HG03354 (cell line): ENCODE results near the gene USP53.
"Not testable (repeated sequence)": the region's sequence is repeated elsewhere in the genome, so short reads cannot be mapped to it uniquely, and the experiment has no call there.

Experiments
- ATAC-seq: cut with Tn5 transposase; IDR thresholded peaks from one replicate; pipeline ENCODE4 v1.9.1; 2021; ENCODE audit warnings: mild to moderate bottlenecking; ENCODE audit not compliant: unreplicated experiment, poor library complexity, severe bottlenecking

The USP53 gene

GRCh38 chr4:119303587-119304305 lies 91.2 kb downstream of the USP53 start:
- no peak for ATAC-seq

GRCh38 chr4:119304431-119304830 lies 91.9 kb downstream of the USP53 start:
- no peak for ATAC-seq

GRCh38 chr4:119307606-119308005 lies 95.1 kb downstream of the USP53 start:
- ATAC-seq: no peak

GRCh38 chr4:119310826-119311225 lies 98.3 kb downstream of the USP53 start:
- no peak for ATAC-seq

- no peak for ATAC-seq
These were observed 100.7 kb downstream of the USP53 start for GRCh38 chr4:119313237-119313636.

- peak; percentile 77 for ATAC-seq
These were observed 101.8 kb downstream of the USP53 start for GRCh38 chr4:119314356-119314755.

- no peak for ATAC-seq
These were observed 102.5 kb downstream of the USP53 start for GRCh38 chr4:119315036-119315435.

GRCh38 chr4:119317990-119318389 lies 105.5 kb downstream of the USP53 start:
- no peak for ATAC-seq

- no peak for ATAC-seq
These were observed 109.6 kb downstream of the USP53 start, which contains the start of gene FABP2 for GRCh38 chr4:119321921-119322687. TSS of gene FABP2 (minus strand) at chr4:119322138. CDS start at chr4:119322102, 36 bp downstream.

- ATAC-seq: no peak
These were observed 116.2 kb downstream of the USP53 start for GRCh38 chr4:119328695-119329094.

- no peak for ATAC-seq
These were observed 117.5 kb downstream of the USP53 start for GRCh38 chr4:119329835-119330620.

GRCh38 chr4:119336332-119336979 lies 123.9 kb downstream of the USP53 start:
- ATAC-seq: not testable (repeated sequence)

GRCh38 chr4:119337010-119337409 lies 124.5 kb downstream of the USP53 start:
- ATAC-seq: no peak

- not testable (repeated sequence) for ATAC-seq
These were observed 127.4 kb downstream of the USP53 start for GRCh38 chr4:119339895-119340294.

- ATAC-seq: not testable (repeated sequence)
These were observed 130.8 kb downstream of the USP53 start for GRCh38 chr4:119343293-119343692.
